IMR-90 (cell line): ENCODE results near the gene ATXN7L2. TPM values are rescaled to one million over a fixed set of nuclear protein-coding genes. Genes with fewer than 3 reads are reported as not detected.

Source experiments
- ATAC-seq: fragments of 200-7000 bp; cut with Tn5 transposase; 2 replicates; pipeline ENCODE4 v1.9.1; 2020; ENCODE audit warnings: low read depth, mild to moderate bottlenecking, moderate library complexity
- BruUV-seq: library from RNA; stranded (reverse); fragments of 400-500 nt; replicated peaks from 2 replicates; lab custom pipeline; 2021; lab: Mats Ljungman, UMichigan
- CTCF ChIA-PET: fragments of 300-600 bp; formaldehyde crosslinking; extraction: SDS; loops from one replicate; lab custom pipeline; 2021; ENCODE audit warnings: antibody characterized with exemption; lab: Yijun Ruan, JAX
- POLR2A ChIA-PET: fragments of 300-600 bp; sonication (Branson Sonifier 250); formaldehyde crosslinking; loops from one replicate; lab custom pipeline; 2022; ENCODE audit warnings: antibody characterized with exemption; ENCODE audit not compliant: unreplicated experiment; lab: Charles Lee
- DNase-seq: peaks from one replicate; pipeline ENCODE4 v3.0.0; 2013
- H2AFZ ChIP-seq: replicated peaks from 2 replicates; pipeline ENCODE3; 2013; ENCODE audit warnings: low read length, mild to moderate bottlenecking; ENCODE audit not compliant: poor library complexity
- H2AK5ac ChIP-seq: 2 replicates; pipeline ENCODE4 v1.6.1; 2013; ENCODE audit warnings: low read depth, low read length, inconsistent platforms
- H2AK9ac ChIP-seq: replicated peaks from 2 replicates; pipeline ENCODE3; 2013; ENCODE audit warnings: mild to moderate bottlenecking, low read depth, low read length, moderate library complexity; ENCODE audit not compliant: poor library complexity
- H2BK120ac ChIP-seq: 2 replicates; pipeline ENCODE4 v1.6.1; 2013; ENCODE audit warnings: low read depth, low read length, inconsistent platforms
- H2BK15ac ChIP-seq: 3 replicates; pipeline ENCODE4 v1.6.1; 2013; ENCODE audit warnings: low read depth, low read length, inconsistent platforms
- H2BK20ac ChIP-seq: 2 replicates; pipeline ENCODE4 v1.6.1; 2013; ENCODE audit warnings: low read depth, mild to moderate bottlenecking, inconsistent platforms, low read length, moderate library complexity
- H2BK5ac ChIP-seq: 2 replicates; pipeline ENCODE4 v1.6.1; 2013; ENCODE audit warnings: mild to moderate bottlenecking, low read depth, low read length, inconsistent platforms; ENCODE audit not compliant: poor library complexity, severe bottlenecking
- H3K14ac ChIP-seq: replicated peaks from 2 replicates; pipeline ENCODE4 v1.6.1; 2013; ENCODE audit warnings: low read depth, low read length, inconsistent platforms
- H3K18ac ChIP-seq: 2 replicates; pipeline ENCODE4 v1.6.1; 2013; ENCODE audit warnings: low read depth, low read length, control low read depth
- H3K23ac ChIP-seq: 2 replicates; pipeline ENCODE4 v1.6.1; 2013; ENCODE audit warnings: low read depth, low read length, inconsistent platforms
- H3K27ac ChIP-seq: 2 replicates; pipeline ENCODE4 v1.5.1; 2013; ENCODE audit warnings: mild to moderate bottlenecking, control low read depth, low read length; ENCODE audit not compliant: insufficient read depth
- H3K27me3 ChIP-seq: 2 replicates; pipeline ENCODE4 v1.6.1; 2013; ENCODE audit warnings: low read length; ENCODE audit not compliant: control insufficient read depth, insufficient read depth
- H3K36me3 ChIP-seq: 2 replicates; pipeline ENCODE4 v1.6.1; 2013; ENCODE audit warnings: low read length, mixed read lengths; ENCODE audit not compliant: control insufficient read depth, insufficient read depth
- H3K4ac ChIP-seq: 2 replicates; pipeline ENCODE4 v1.6.1; 2013; ENCODE audit warnings: low read depth, low read length, inconsistent platforms
- H3K4me1 ChIP-seq: 2 replicates; pipeline ENCODE4 v1.6.1; 2013; ENCODE audit warnings: low read length, mixed read lengths; ENCODE audit not compliant: control insufficient read depth, insufficient read depth
- H3K4me2 ChIP-seq: 2 replicates; pipeline ENCODE4 v1.6.1; 2013; ENCODE audit warnings: low read depth, mild to moderate bottlenecking, control low read depth, low read length, moderate library complexity
- H3K4me3 ChIP-seq: 2 replicates; pipeline ENCODE4 v1.5.1; 2013; ENCODE audit warnings: low read depth, mild to moderate bottlenecking, control low read depth, low read length, moderate library complexity; ENCODE audit not compliant: insufficient read depth
- H3K56ac ChIP-seq: 2 replicates; pipeline ENCODE4 v1.6.1; 2013; ENCODE audit warnings: low read length, inconsistent platforms; ENCODE audit not compliant: insufficient read depth; ENCODE audit errors: extremely low read depth
- H3K79me1 ChIP-seq, 2 experiments: 2 replicates each; pipeline ENCODE4 v1.6.1; 2013; ENCODE audit warnings: low read length in 2 of 2, inconsistent platforms in 1 of 2, low read depth in 1 of 2
- H3K9ac ChIP-seq: 2 replicates; pipeline ENCODE4 v1.6.1; 2013; ENCODE audit warnings: low read depth, low read length, control low read depth
- H3K9me1 ChIP-seq: 2 replicates; pipeline ENCODE4 v1.6.1; 2013; ENCODE audit warnings: low read length, inconsistent platforms; ENCODE audit not compliant: insufficient read depth
- H3K9me3 ChIP-seq: 2 replicates; pipeline ENCODE4 v1.6.1; 2013; ENCODE audit warnings: low read length; ENCODE audit not compliant: control insufficient read depth, insufficient read depth
- H4K20me1 ChIP-seq: 2 replicates; pipeline ENCODE4 v1.6.1; 2013; ENCODE audit warnings: low read length, inconsistent platforms; ENCODE audit not compliant: insufficient read depth
- H4K5ac ChIP-seq: 2 replicates; pipeline ENCODE4 v1.6.1; 2013; ENCODE audit warnings: mild to moderate bottlenecking, low read depth, low read length, control low read depth
- H4K8ac ChIP-seq, 2 experiments: 2 replicates each; pipeline ENCODE4 v1.6.1; 2013; ENCODE audit warnings: low read depth in 2 of 2, low read length in 2 of 2, control low read depth in 1 of 2, inconsistent platforms in 1 of 2
- H4K91ac ChIP-seq: 2 replicates; pipeline ENCODE4 v1.6.1; 2013; ENCODE audit warnings: low read depth, low read length, inconsistent platforms; ENCODE audit not compliant: insufficient read depth
- BHLHE40 ChIP-seq: fragments of 150-350 bp; IDR thresholded peaks from 2 replicates; pipeline ENCODE4 v1.6.1; 2016; ENCODE audit warnings: mild to moderate bottlenecking, low read depth, low read length
- CEBPB ChIP-seq: IDR thresholded peaks from 2 replicates; pipeline ENCODE4 v1.6.1; 2012; ENCODE audit warnings: low read depth, low read length, improper control_type of control experiment
- CHD1 ChIP-seq: IDR thresholded peaks from 2 replicates; pipeline ENCODE4 v1.6.1; 2012; ENCODE audit warnings: low read depth, low read length, improper control_type of control experiment
- FOS ChIP-seq: fragments of 150-350 bp; IDR thresholded peaks from 2 replicates; pipeline ENCODE4 v1.6.1; 2016; ENCODE audit warnings: low read depth, low read length
- MAFK ChIP-seq: IDR thresholded peaks from 2 replicates; pipeline ENCODE4 v1.6.1; 2012; ENCODE audit warnings: low read depth, low read length, improper control_type of control experiment
- MAZ ChIP-seq: IDR thresholded peaks from 2 replicates; pipeline ENCODE4 v1.6.1; 2012; ENCODE audit warnings: low read depth, mild to moderate bottlenecking, low read length, improper control_type of control experiment, moderate library complexity, borderline replicate concordance
- MXI1 ChIP-seq: IDR thresholded peaks from 2 replicates; pipeline ENCODE4 v1.6.1; 2012; ENCODE audit warnings: low read depth, mild to moderate bottlenecking, low read length, moderate library complexity, borderline replicate concordance
- NFE2L2 ChIP-seq: fragments of 150-350 bp; IDR thresholded peaks from 2 replicates; pipeline ENCODE4 v1.6.1; 2016; ENCODE audit warnings: low read depth, mild to moderate bottlenecking, low read length
- POLR2A ChIP-seq: IDR thresholded peaks from 2 replicates; pipeline ENCODE4 v1.6.1; 2012; ENCODE audit warnings: mild to moderate bottlenecking, low read depth, low read length
- RAD21 ChIP-seq: IDR thresholded peaks from 2 replicates; pipeline ENCODE4 v1.6.1; 2012; ENCODE audit warnings: low read length, improper control_type of control experiment
- RCOR1 ChIP-seq: IDR thresholded peaks from 2 replicates; pipeline ENCODE4 v1.6.1; 2012; ENCODE audit warnings: mild to moderate bottlenecking, low read length, improper control_type of control experiment; ENCODE audit not compliant: insufficient replicate concordance
- RFX5 ChIP-seq: IDR thresholded peaks from 2 replicates; pipeline ENCODE4 v1.8.0; 2012; ENCODE audit warnings: low read depth, mild to moderate bottlenecking, low read length, moderate library complexity
- SMC3 ChIP-seq: fragments of 150-350 bp; IDR thresholded peaks from 2 replicates; pipeline ENCODE4 v1.6.1; 2016; ENCODE audit warnings: low read depth, mild to moderate bottlenecking, antibody characterized with exemption, low read length, moderate library complexity
- USF2 ChIP-seq: fragments of 150-350 bp; IDR thresholded peaks from 2 replicates; pipeline ENCODE4 v1.6.1; 2017; ENCODE audit warnings: mild to moderate bottlenecking, antibody characterized with exemption, low read length, low read depth
- WGBS, 2 experiments: methylation state at CpG; one replicate each; pipeline versions ENCODE4 v1.1.5 to v1.1.7; 2013; ENCODE audit warnings: missing lambda C conversion rate in 2 of 2; ENCODE audit not compliant: insufficient read length in 1 of 2; ENCODE audit errors: extremely low coverage in 2 of 2; 5-methylcytosine and 5-hydroxymethylcytosine counted together
- dilution Hi-C: fragments of 300-500 bp; cut with HindIII; formaldehyde crosslinking; loops from one replicate; pipeline ENCODE4 v1.14.3; 2018; ENCODE audit warnings: low sequenced_read_pairs; ENCODE audit not compliant: unreplicated experiment
- in situ Hi-C: fragments of 300-500 bp; cut with MboI; formaldehyde crosslinking; loops from 3 replicates; pipeline ENCODE4 v1.14.3; 2019; ENCODE audit warnings: low sequenced_read_pairs, inconsistent platforms, mixed read lengths
- intact Hi-C: fragments of 100-400 bp; cut with micrococcal nuclease; formaldehyde crosslinking; loops from 2 replicates; pipeline ENCODE4 v1.10.0; 2022
- polyA plus RNA-seq, 3 experiments: library from polyadenylated mRNA; depleted of rRNA; stranded (reverse); fragments of >200 nt; gene quantifications; 2 replicates each; pipeline ENCODE4 v1.2.3, GENCODE V29; 2012; ENCODE audit warnings: low replicate concordance in 1 of 3
- total RNA-seq: library from RNA; depleted of rRNA; stranded (reverse); fragments of >200 nt; gene quantifications from 2 replicates; pipeline ENCODE4 v1.2.3, GENCODE V29; 2012
- TF ChIP-seq, protein P1 (sequence below): fragments of 150-350 bp; IDR thresholded peaks from 2 replicates; pipeline ENCODE4 v1.6.1; 2016; ENCODE audit warnings: low read depth, mild to moderate bottlenecking, low read length, moderate library complexity, borderline replicate concordance
- TF ChIP-seq, protein P2 (sequence below): conservative IDR thresholded peaks from 2 replicates; pipeline ENCODE4 v1.5.1; 2012; ENCODE audit warnings: mild to moderate bottlenecking, low read depth, low read length, improper control_type of control experiment

Gene ATXN7L2
- total and polyA plus RNA-seq, 2 of the 4 experiments (the other 2 are of a cell fraction): 1.3 to 4.8 TPM

DNA sequence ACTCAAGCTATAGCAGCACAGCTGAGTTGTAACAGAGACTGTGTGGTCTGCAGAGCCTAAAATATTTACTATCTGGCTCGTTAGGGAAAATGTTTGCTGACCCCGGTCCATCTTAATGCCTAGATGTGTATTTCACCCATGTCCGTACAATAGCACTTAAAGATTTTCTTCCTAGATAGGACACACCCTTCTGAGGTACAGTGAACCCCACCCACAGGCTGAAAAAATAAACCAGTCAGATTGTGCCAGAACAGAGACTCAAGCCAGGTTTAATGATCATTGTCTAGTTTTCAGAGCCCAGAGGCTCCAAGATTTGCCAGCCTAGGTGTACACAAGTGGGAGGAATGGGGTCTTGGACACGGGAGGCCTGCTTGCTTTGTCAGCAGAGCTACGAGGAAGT is 20.2 kb downstream of the ATXN7L2 start:
- Histone ChIP-seq H2AK9ac (no peak overlapping the region), H3K9ac (no peak overlapping the region), H3K4ac (no peak overlapping the region), H3K4me1 (peaks cover 28% of the 10 kb centered on the region), H3K4me3 (no peak overlapping the region), H3K9me1 (peaks cover 25% of the 10 kb centered on the region), H3K18ac (no peak overlapping the region), H2BK20ac (no peak overlapping the region), H2BK15ac (no peak overlapping the region), H3K23ac (no peak overlapping the region), H3K9me3 (no peaks in the 10 kb centered on the region), H3K14ac (no peak overlapping the region), H4K91ac (no peak overlapping the region), H3K36me3 (peaks cover 2% of the 10 kb centered on the region; the same call in 1 of the 2 replicates), H3K56ac (no peak overlapping the region), H4K8ac (no peak overlapping the region), H3K79me1 (peaks cover 0 to 24% of the 10 kb centered on the region in 2 experiments; a peak in 2 of 4 replicates), H2AK5ac (no peak overlapping the region), H4K20me1 (peaks cover 9% of the 10 kb centered on the region), H3K27me3 (peaks cover 3% of the 10 kb centered on the region; the same call in 1 of the 2 replicates), H4K5ac (no peak overlapping the region), H3K27ac (no peak overlapping the region), H2AFZ (no peak overlapping the region), H3K4me2 (no peak overlapping the region), H2BK5ac (no peak overlapping the region), H2BK120ac (no peak overlapping the region)
- no peak for ATAC-seq
- BruUV-seq: no TSS peak
- POLR2A ChIA-PET: no interaction called here
- DNase-seq: no peak
- intact Hi-C loops (no loop called here), in situ Hi-C loops (no loop called here), dilution Hi-C loops (no loop called here)
- CTCF ChIA-PET: no interaction called here
- no peak for TF ChIP-seq CHD1
- TF ChIP-seq CEBPB: no peak
- no peak for TF ChIP-seq MXI1
- no peak for TF ChIP-seq FOS
- TF ChIP-seq BHLHE40: no peak
- TF ChIP-seq, protein P1, sequence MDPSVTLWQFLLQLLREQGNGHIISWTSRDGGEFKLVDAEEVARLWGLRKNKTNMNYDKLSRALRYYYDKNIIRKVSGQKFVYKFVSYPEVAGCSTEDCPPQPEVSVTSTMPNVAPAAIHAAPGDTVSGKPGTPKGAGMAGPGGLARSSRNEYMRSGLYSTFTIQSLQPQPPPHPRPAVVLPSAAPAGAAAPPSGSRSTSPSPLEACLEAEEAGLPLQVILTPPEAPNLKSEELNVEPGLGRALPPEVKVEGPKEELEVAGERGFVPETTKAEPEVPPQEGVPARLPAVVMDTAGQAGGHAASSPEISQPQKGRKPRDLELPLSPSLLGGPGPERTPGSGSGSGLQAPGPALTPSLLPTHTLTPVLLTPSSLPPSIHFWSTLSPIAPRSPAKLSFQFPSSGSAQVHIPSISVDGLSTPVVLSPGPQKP: no peak
- TF ChIP-seq RAD21: no peak
- TF ChIP-seq MAFK: no peak
- no peak for TF ChIP-seq NFE2L2
- no peak for TF ChIP-seq RCOR1
- TF ChIP-seq POLR2A: no peak
- no peak for TF ChIP-seq RFX5
- TF ChIP-seq, protein P2, sequence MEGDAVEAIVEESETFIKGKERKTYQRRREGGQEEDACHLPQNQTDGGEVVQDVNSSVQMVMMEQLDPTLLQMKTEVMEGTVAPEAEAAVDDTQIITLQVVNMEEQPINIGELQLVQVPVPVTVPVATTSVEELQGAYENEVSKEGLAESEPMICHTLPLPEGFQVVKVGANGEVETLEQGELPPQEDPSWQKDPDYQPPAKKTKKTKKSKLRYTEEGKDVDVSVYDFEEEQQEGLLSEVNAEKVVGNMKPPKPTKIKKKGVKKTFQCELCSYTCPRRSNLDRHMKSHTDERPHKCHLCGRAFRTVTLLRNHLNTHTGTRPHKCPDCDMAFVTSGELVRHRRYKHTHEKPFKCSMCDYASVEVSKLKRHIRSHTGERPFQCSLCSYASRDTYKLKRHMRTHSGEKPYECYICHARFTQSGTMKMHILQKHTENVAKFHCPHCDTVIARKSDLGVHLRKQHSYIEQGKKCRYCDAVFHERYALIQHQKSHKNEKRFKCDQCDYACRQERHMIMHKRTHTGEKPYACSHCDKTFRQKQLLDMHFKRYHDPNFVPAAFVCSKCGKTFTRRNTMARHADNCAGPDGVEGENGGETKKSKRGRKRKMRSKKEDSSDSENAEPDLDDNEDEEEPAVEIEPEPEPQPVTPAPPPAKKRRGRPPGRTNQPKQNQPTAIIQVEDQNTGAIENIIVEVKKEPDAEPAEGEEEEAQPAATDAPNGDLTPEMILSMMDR: no peak
- no peak for TF ChIP-seq SMC3
- no peak for TF ChIP-seq USF2
- no peak for TF ChIP-seq MAZ
- no CpG with 5 or more reads among the region's 5 CpGs for WGBS, 2 experiments
